GM18498 (cell line): Measurements from ENCODE around the gene CHRM2.

ENCODE experiments used
- ATAC-seq: cut with Tn5 transposase; IDR thresholded peaks from one replicate; pipeline ENCODE4 v1.9.1; 2021; ENCODE audit warnings: mild to moderate bottlenecking, moderate library complexity; ENCODE audit not compliant: unreplicated experiment

The CHRM2 gene

DNA sequence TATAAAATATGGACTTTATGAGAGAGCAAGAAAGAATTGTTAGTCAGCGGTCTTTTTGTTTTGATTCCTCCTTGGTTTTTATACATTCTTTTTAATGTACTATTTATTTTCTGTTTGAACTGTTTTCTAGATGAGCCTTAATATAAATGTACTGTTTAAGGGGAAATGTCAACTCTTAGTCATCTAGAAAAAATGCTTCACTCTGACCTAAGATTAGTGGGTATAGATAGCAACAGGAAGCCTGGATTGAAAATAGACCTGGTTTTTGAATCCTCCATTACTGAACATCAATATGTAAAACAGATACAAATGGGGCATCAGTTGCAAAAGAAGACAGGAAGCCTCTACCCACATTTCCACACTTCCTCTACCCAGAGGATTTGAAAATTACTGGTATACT lies 87.8 kb downstream of the CHRM2 start:
- ATAC-seq, result no peak

DNA sequence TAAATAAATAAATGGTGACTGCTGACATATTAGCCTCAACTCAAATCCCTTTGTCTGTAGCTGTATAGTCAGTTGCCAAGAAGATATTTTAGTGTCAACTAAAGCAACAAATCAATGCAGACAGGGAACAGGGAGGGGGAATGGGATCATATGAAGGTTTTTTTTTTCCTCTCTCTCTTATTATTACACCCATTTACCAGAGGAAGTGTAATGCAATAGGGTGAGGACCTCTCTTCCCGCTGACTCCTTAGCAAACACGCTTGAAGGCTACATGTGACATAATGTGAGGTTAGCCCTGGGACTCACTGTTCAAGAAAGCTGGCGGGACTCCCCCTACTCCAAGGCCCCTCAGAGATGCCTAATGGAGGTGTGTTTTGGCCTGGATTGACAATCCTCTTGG lies 88.2 kb downstream of the CHRM2 start:
- no peak for ATAC-seq

DNA sequence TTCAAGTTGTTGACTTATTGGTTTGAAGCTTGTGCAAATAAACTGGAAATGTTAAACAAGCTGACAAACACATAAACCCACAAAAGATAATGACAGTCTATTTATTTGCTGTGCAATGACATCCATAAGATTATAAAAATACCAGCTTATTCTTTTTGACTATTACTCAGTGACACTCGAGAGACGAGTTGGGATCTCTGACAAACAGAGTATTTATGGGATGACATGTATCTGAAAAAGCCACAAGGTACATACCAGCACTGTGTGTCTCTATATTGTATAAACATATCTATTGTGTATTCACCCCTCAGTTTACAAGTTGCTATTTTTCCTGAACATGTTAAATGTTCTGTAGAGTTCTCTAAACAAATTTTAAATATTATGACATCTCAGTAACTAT lies 88.9 kb downstream of the CHRM2 start:
- ATAC-seq, result no peak

DNA sequence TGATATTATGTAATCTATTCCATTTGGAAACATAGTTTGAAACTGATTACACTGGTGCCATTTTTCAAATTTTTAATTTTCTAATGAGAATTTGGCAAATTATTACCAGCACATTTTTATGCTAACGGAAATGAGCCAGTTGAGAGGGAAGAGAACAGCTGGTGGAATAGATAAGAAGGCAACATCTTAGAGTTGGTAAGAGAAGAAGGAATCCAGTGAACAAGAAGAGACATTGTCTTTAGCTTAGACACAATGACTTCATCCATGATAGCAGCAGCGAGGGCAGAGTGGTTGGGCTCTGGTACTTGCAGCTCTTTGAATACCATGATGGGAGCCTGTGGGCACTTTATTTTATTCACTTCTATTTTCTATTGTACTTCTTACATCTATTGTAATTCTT lies 89.6 kb downstream of the CHRM2 start:
- ATAC-seq, result no peak

DNA sequence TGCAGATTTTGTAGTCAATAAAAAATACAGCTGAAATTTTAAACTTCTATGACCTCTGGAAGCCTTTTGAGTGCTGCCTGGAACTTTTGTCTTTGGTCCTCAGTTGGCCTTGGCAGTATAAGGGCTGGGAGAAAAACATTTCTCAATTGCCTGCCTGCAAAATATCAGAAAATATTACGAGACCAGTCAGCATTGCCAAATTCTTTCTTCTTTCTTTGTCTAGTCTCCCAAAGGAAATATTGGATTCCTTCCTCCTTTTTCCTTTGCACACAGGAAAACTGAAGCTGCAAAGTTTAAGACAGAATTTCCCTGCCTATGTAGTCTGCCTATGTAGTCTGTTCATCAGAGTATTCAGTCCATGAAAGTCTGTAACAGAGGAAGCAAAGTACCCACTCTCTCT lies 95.9 kb downstream of the CHRM2 start:
- ATAC-seq, result no peak

GRCh38 chr7:136966825-136967224 lies 98.4 kb downstream of the CHRM2 start:
- ATAC-seq, result no peak

DNA sequence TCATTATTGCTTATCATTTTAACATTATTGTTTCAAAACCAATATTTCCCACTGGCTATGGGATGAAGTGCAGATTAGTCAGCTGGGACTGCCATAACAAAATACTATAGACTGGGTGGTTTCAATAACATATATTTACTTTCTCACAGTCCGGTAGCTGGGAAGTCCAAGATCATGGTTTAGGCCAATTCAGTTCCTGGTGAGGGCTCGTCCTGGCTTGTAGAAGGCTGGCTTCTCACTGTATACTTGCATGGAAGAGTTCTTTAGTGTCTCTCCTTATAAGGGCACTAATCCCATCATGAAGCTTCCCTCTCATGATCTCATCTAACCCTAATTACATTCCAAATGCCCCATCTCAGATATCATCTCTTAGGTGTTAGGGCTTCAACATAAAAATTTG lies 101.3 kb downstream of the CHRM2 start:
- ATAC-seq, result no peak

GRCh38 chr7:136971776-136972175 lies 103.3 kb downstream of the CHRM2 start:
- ATAC-seq, result no peak

- no peak for ATAC-seq
These were observed 108.2 kb downstream of the CHRM2 start for GRCh38 chr7:136976504-136977251.

- no peak for ATAC-seq
These were observed 124.9 kb downstream of the CHRM2 start for GRCh38 chr7:136993377-136993776.

DNA sequence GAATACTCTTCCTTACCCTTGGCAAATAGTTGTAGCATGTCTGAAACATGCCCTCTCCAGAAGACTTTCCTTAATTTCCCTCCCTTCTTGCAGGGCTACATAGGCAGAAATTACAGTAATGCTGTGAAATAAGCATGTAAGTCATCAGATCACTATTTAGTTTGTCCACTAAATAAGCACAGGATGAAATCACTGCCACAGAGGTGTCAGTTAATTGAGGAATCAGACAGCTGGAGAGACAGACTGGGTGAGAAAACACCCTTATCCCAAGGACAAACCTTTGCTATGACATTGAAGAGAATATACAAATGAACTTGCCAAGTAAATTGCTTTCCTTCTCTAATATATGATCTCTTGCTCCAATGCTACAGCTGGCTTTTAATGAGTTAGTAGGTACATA lies 129.3 kb downstream of the CHRM2 start:
- no peak for ATAC-seq

GRCh38 chr7:136998495-136998894 lies 130.0 kb downstream of the CHRM2 start:
- no peak for ATAC-seq

DNA sequence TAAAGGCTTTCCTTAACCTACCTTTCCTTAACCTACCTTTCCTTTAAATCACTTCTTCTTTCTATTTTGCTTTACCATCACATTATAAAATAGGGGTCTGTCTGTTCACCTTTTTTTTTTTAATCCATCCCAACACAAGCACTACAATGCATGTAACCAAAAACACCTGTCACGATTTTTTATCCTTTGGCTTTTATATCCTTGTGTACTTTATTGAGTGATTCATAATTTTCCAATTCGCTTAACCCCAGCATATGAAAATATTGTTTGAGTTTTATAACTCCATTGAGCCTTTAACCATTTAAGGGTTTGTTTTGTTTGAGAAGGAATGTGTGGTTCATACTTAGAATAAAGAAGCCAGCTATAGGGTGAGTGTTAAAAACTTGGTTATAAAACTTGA lies 132.2 kb downstream of the CHRM2 start:
- no peak for ATAC-seq

- no peak for ATAC-seq
These were observed 132.6 kb downstream of the CHRM2 start for GRCh38 chr7:137001041-137001440.

GRCh38 chr7:137001478-137001877 lies 133.0 kb downstream of the CHRM2 start:
- no peak for ATAC-seq

DNA sequence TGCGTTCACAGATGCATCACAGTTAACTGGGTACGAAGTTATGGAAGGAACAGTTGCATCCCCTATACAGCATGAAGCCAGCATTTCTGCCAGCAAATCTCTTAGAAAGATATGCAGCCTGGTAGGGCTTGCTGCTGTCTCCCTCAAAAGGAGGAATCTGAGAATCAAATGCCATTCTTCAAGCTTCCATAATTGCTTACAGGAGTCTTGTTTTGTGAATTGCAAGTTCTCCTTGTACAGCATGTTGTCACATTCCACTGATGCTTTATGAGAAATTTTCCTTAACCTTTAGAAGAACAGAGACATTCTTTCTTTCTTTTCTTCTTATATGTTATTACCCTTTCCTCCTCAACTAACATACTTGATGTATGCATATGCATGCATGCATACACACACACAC lies 134.6 kb downstream of the CHRM2 start:
- ATAC-seq, result no peak

- ATAC-seq, result no peak
These were observed 135.1 kb downstream of the CHRM2 start for GRCh38 chr7:137003566-137003965.

- ATAC-seq, result no peak
These were observed 137.4 kb downstream of the CHRM2 start for GRCh38 chr7:137005873-137006272.

- no peak for ATAC-seq
These were observed 137.8 kb downstream of the CHRM2 start for GRCh38 chr7:137006293-137006692.

GRCh38 chr7:137007001-137007694 lies 138.7 kb downstream of the CHRM2 start:
- no peak for ATAC-seq

DNA sequence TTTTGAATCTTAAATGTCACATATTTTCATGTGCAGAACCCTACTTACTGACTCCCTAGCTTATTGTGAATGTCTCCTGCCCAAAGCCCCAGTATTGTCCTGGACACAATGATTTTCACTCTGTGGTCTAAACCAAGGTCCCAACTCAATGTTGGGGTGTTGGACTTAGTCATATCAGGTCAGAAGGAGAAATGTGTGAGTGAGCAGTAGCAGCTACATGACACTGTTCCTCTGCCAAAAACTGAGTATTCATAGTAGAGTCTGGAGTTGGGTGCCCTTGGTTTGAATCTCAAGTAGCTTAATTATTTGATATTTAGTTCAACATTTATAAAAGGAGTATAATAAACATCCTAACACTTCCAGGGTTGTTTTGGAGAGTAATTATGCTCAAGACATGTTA lies 141.0 kb downstream of the CHRM2 start:
- ATAC-seq, result no peak

DNA sequence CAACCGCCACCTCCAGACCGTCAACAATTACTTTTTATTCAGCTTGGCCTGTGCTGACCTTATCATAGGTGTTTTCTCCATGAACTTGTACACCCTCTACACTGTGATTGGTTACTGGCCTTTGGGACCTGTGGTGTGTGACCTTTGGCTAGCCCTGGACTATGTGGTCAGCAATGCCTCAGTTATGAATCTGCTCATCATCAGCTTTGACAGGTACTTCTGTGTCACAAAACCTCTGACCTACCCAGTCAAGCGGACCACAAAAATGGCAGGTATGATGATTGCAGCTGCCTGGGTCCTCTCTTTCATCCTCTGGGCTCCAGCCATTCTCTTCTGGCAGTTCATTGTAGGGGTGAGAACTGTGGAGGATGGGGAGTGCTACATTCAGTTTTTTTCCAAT lies 146.6 kb downstream of the CHRM2 start:
- ATAC-seq, result no peak

DNA sequence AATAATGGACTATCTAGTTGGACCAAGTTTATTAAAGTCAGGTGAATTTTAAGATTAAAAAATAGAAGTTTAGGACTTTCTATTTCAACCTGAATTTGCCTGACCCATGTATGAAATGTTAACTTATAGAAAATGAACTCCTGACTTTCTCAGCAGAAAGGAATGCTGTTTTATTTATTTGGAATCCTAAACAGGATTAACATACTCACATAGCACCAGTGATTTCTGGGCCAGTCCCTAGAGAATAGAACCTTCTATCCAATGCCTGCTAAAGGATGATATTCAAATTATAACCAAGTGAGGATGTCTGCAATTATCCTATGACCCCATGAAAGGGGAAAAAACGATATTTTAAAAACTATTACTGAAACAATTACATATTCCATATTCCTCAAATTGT lies 148.8 kb downstream of the CHRM2 start:
- no peak for ATAC-seq
